COR-L47 (cell line): Measurements from ENCODE around the gene CCL5.
A peak's percentile ranks its signal among the peaks of the same experiment; 100 is the strongest.
"Not testable (repeated sequence)": the region's sequence is repeated elsewhere in the genome, so short reads cannot be mapped to it uniquely, and the experiment has no call there.

ENCODE experiments used
- DNase-seq: peaks from one replicate; lab custom pipeline; 2025; lab: John Stamatoyannopoulos, UW

CCL5 gene

GRCh38 chr17:35898283-35899070 is 18.3 kb upstream of the CCL5 start:
- peak; percentile 5 for DNase-seq

GRCh38 chr17:35897772-35898171 is 17.6 kb upstream of the CCL5 start:
- not testable (repeated sequence) for DNase-seq

GRCh38 chr17:35895636-35896587 is 15.8 kb upstream of the CCL5 start:
- DNase-seq, result no peak

- DNase-seq, result no peak
These were observed 14.0 kb upstream of the CCL5 start for GRCh38 chr17:35894206-35894605.

GRCh38 chr17:35893751-35894150 is 13.6 kb upstream of the CCL5 start:
- no peak for DNase-seq

- no peak for DNase-seq
These were observed 12.2 kb upstream of the CCL5 start for GRCh38 chr17:35892091-35893035.

- DNase-seq, result no peak
These were observed 11.1 kb upstream of the CCL5 start for GRCh38 chr17:35891269-35891668.

GRCh38 chr17:35890774-35891155 is 10.6 kb upstream of the CCL5 start:
- peak; percentile 66 for DNase-seq

GRCh38 chr17:35889818-35890773 is 9.9 kb upstream of the CCL5 start:
- peak; percentile 48 for DNase-seq

GRCh38 chr17:35889241-35889640 is 9.1 kb upstream of the CCL5 start:
- DNase-seq, result no peak

- DNase-seq, result no peak
These were observed 1.8 kb downstream of the CCL5 start for GRCh38 chr17:35878361-35878760.

- DNase-seq, result no peak
These were observed 2.7 kb downstream of the CCL5 start for GRCh38 chr17:35877345-35878029.

- DNase-seq, result no peak
These were observed 3.6 kb downstream of the CCL5 start for GRCh38 chr17:35876534-35876933.

- DNase-seq, result no peak
These were observed 4.4 kb downstream of the CCL5 start for GRCh38 chr17:35875800-35876139.

- no peak for DNase-seq
These were observed 4.9 kb downstream of the CCL5 start for GRCh38 chr17:35875072-35875799.

- no peak for DNase-seq
These were observed 7.8 kb downstream of the CCL5 start for GRCh38 chr17:35872196-35872980.

- no peak for DNase-seq
These were observed 9.0 kb downstream of the CCL5 start for GRCh38 chr17:35870906-35871819.

GRCh38 chr17:35868737-35869136 is 11.4 kb downstream of the CCL5 start, which contains the start of gene HEATR9:
TSS of gene HEATR9 (minus strand) at chr17:35868891. CDS start at chr17:35868742, 149 bp downstream.
- DNase-seq, result no peak
